ENCODE measurements around the gene TAF4.

Gene TAF4

GRCh38 chr20:62010551-62011402 is 54.9 kb downstream of the TAF4 start:
- in situ Hi-C loops (cut with HindIII; ENCODE audit: low sequenced_read_pairs): no loop called here
- TF ChIP-seq, protein P1, sequence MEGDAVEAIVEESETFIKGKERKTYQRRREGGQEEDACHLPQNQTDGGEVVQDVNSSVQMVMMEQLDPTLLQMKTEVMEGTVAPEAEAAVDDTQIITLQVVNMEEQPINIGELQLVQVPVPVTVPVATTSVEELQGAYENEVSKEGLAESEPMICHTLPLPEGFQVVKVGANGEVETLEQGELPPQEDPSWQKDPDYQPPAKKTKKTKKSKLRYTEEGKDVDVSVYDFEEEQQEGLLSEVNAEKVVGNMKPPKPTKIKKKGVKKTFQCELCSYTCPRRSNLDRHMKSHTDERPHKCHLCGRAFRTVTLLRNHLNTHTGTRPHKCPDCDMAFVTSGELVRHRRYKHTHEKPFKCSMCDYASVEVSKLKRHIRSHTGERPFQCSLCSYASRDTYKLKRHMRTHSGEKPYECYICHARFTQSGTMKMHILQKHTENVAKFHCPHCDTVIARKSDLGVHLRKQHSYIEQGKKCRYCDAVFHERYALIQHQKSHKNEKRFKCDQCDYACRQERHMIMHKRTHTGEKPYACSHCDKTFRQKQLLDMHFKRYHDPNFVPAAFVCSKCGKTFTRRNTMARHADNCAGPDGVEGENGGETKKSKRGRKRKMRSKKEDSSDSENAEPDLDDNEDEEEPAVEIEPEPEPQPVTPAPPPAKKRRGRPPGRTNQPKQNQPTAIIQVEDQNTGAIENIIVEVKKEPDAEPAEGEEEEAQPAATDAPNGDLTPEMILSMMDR (IDR thresholded peaks at IDR 0.05; ENCODE audit: low read depth, low read length): peak; percentile 67
- no peak overlapping the region for H3K4me3 ChIP-seq (ENCODE audit: low read depth, low read length)
- DNase-seq (ENCODE audit: low read depth, low spot score): peak; percentile 61

GRCh38 chr20:62009869-62010445 is 55.7 kb downstream of the TAF4 start:
- TF ChIP-seq, protein P1 (IDR thresholded peaks at IDR 0.05; ENCODE audit: low read depth, low read length): no peak
- no peak overlapping the region for H3K4me3 ChIP-seq (ENCODE audit: low read depth, low read length)
- no peak for DNase-seq (ENCODE audit: low read depth, low spot score)
- in situ Hi-C loops (cut with HindIII; ENCODE audit: low sequenced_read_pairs): no loop called here

DNA sequence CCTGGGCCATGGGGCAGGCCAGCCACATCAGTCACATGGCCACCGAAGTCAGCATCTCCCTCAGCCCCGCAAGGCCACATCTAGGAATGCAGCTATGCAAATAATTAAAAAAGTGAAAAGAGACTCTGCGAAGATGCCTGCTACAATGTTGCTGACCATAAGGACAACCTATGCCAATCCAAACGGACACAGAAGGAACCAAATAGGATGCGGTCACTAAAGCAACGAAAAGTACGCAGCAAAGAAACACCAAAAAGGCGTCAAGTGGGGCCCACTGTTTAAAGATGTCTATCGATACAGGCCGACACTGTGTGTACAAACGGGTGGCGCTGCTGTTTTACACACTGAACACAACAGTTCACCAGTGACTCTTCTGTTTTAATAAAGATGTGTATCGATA is 56.4 kb downstream of the TAF4 start:
- DNase-seq (ENCODE audit: low read depth, low spot score): no peak
- TF ChIP-seq, protein P1 (IDR thresholded peaks at IDR 0.05; ENCODE audit: low read depth, low read length): no peak
- in situ Hi-C loops (cut with HindIII; ENCODE audit: low sequenced_read_pairs): no loop called here
- H3K4me3 ChIP-seq (ENCODE audit: low read depth, low read length): no peak overlapping the region

DNA sequence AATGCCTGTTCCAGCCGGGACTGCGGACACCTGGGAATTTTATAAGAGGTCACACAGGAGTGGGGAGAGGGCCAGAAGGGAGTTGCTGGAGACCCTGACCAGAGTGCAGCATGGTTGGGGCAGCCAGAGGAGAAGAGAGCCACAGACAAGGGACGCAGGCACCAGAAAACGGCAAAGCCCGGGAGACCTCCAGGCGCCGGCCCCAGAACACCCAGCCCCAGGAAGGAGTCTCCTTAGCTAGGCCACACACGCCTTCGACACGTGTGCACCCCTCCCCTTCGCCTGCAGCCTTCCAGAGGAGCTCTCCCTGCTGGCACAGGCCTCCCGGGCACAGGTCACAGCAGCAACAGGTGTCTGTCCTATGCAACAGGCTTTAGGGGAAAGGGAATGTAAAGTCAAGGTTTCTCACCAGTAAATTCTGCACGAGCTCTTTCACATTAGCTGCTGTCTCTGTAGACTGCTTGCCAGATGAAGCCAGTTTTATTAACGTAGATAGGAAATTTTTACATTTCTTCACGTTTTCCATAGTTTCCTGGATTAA is 57.0 kb downstream of the TAF4 start:
- no peak overlapping the region for H3K4me3 ChIP-seq (ENCODE audit: low read depth, low read length)
- TF ChIP-seq, protein P1 (IDR thresholded peaks at IDR 0.05; ENCODE audit: low read depth, low read length): no peak
- in situ Hi-C loops (cut with HindIII; ENCODE audit: low sequenced_read_pairs): no loop called here
- DNase-seq (ENCODE audit: low read depth, low spot score): no peak

DNA sequence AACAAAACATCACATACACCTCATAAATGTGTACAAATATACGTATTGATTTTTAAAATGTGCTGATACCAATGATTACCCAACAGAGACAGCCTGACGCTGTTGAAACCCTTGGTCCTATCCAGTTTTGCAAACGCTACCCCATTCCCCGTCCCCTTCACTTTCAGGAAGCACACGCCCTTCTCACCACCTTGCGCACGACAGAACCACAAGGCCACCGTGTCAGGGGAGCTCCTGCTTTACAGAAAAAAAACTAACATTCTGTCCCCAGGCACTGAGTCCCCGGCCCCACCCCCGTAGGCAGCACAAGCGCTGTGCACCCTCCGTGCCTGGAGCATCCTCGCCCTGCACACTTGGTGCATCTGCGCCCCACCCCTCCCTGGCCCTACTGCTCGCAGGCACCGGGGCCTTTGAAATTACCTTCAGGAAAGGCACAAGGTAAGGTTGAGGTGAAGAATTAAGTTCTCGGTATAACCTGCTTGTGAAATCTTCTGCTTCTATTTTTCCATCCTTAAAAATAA is 58.5 kb downstream of the TAF4 start:
- DNase-seq (ENCODE audit: low read depth, low spot score): no peak
- TF ChIP-seq, protein P1 (IDR thresholded peaks at IDR 0.05; ENCODE audit: low read depth, low read length): no peak
- in situ Hi-C loops (cut with HindIII; ENCODE audit: low sequenced_read_pairs): no loop called here
- no peak overlapping the region for H3K4me3 ChIP-seq (ENCODE audit: low read depth, low read length)

DNA sequence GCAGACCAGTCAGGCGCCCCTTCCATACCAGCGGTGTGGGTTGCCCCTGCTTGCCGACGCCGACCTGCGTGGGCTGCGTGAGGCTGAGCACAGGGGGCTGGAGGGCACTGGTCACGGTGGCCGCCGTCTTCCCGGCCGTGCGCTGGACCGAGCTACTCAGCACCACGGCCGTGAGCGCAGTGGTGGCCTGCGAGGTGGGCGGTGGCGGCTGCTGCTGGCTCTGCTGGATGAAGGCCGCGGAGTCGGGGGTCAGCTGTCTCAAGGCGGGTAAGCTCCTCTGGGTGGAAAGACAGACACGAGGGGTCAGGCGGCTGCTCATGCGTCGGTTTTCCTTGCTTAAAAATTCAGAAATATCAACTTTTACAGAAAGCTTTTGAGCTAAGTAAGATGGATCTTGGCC is 59.2 kb downstream of the TAF4 start:
- H3K4me3 ChIP-seq (ENCODE audit: low read depth, low read length): no peak overlapping the region
- TF ChIP-seq, protein P1 (IDR thresholded peaks at IDR 0.05; ENCODE audit: low read depth, low read length): no peak
- DNase-seq (ENCODE audit: low read depth, low spot score): no peak
- in situ Hi-C loops (cut with HindIII; ENCODE audit: low sequenced_read_pairs): no loop called here

All from astrocyte of the spinal cord (primary cell).